M059J (cell line): ENCODE data around the gene STRADA. TPM values are rescaled to one million over a fixed set of nuclear protein-coding genes. Genes with fewer than 3 reads are reported as not detected.
A peak's percentile ranks its signal among the peaks of the same experiment; 100 is the strongest.

Experiments used
- DNase-seq: peaks from one replicate; pipeline ENCODE4 v3.0.0-alpha.2; 2012; ENCODE audit warnings: low read depth
- total RNA-seq: library from RNA; depleted of rRNA; stranded (reverse); fragments of >200 nt; shearing (Covaris generic); gene quantifications from 2 replicates; pipeline ENCODE4 v1.2.3, GENCODE V29; 2014; rRNA removed

Gene STRADA
- total RNA-seq, 1 experiment from 2014 or later: 15.2 TPM

DNA sequence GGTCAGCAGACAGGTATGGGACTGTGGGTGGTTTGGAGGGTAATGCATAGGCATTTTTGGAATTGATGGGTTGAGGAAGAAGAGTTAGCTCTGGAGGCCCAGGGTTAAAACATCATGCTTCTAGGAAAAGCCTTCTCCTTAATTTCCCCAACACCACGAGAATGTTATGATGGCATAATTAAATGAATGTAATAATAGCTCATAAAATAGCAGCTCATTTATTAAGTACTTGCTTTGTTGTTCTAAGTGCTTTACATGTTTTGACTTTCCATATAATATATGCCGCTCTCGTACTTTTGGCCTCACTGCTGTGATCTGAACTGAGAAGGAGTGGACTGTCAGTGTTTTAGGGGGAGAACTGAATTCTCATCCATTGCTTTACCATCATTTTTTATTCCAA is 56.0 kb downstream of the STRADA start:
- no peak for DNase-seq

DNA sequence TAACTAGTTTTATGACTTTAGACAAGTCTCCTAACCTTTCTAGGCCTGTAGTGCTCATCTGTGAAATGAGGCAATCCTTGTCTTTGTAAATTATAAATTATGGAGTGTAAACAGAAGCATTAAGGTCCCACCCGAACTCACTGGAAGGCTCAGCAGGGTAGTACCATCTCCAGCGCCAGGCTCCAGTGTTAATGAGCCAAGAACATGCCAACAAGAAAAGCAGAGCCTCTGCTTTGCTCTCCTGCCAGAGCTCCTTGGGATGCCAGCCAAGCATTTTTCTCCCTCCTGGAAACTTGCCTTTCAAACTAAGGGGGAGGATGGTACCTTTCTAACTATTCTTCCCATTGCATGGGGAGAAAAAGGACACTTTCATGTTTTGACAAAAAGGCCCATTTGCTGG is 56.6 kb downstream of the STRADA start:
- no peak for DNase-seq

DNA sequence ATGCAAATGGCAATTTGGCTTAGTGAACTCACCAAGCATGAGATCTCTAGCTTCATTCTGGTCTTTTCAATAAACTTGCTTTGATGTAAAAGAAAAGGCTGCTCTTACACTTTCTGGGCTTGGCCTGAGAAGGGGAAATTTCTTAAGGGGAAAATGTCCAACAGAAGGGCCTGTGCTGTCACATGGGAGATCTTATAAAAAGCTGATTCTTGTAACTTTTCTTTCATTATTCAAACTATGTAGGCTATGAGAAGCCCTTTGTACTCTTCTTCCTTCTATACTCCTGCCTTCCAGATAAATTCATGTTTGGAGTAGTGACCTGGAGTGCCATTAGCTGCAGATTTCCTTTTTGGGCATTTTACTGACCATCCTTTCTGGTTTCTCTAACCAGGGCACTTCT is 58.6 kb downstream of the STRADA start:
- DNase-seq: no peak

DNA sequence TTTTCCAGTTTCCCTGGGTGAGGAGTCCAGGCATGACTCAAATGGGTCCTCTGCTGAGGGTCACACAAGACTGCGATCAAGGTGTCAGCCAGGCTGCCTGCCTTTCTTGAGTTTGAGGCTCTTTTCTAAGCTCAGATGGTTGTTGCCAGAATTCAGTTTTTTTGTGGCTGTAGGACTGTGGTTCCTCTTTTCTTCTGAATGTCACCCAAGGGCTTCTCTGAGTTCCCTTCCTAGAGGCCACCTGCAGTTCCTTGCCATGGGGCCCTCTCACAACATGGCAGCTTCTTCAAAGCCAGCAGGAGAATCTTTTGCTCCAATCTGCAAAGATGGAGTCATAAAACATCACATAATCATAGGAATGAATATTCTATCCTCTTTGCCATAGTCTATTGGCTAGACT is 59.2 kb downstream of the STRADA start:
- no peak for DNase-seq

DNA sequence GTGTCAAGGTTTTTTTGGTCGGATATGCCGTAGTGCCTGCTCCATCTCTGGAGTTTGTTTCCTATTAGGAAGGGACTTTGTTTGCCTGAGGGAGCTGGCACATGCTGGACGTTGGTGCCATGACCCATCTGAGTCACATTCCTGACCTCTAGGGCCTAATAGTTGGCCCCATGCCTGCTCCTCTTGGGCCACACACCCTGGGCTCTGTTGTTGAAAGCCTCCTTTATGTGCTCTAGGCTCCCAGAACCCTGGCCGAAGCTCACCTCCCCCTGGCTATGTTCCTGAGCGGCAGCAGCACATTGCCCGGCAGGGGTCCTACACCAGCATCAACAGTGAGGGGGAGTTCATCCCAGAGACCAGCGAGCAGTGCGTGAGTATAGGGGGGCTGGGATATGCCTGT is 60.1 kb downstream of the STRADA start:
- DNase-seq: no peak

DNA sequence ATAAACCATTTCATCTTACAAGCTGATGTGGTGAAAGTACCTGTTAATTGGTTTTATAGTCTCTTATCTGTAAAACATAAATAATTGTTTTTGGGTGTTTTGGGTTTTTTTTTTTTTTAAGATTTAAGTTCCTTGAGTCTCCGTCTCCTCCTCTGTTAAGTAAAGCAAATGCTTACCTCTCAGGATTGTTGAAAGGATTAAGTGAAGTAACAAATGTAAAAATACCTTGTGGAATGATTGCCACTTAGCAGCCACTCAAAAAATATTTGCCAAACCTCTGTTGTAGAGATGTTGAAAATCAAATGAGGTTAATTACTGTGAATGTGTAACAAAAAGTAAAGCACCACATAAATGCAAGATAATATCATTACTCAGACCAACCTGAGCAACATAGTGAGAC is 60.9 kb downstream of the STRADA start:
- DNase-seq: no peak

DNA sequence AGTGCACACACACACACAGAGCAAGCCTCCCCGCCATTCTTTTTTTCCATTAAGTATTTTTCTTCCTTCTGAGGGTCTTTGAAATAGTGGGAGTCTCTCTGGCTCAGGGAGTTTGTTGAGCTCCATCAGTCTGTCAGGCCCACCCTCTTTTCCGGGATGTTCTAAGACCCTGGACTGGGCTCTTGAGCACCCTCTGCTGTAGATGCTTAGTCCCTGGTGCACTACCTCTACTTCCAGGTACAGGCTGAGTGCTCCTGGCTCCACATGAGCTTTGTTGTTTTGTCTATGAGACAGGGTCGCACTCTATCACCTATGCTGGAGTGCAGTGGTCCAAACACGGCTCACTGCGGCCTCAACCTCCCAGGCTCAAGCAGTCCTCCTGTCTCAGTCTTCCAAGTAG is 62.4 kb downstream of the STRADA start:
- DNase-seq: no peak

DNA sequence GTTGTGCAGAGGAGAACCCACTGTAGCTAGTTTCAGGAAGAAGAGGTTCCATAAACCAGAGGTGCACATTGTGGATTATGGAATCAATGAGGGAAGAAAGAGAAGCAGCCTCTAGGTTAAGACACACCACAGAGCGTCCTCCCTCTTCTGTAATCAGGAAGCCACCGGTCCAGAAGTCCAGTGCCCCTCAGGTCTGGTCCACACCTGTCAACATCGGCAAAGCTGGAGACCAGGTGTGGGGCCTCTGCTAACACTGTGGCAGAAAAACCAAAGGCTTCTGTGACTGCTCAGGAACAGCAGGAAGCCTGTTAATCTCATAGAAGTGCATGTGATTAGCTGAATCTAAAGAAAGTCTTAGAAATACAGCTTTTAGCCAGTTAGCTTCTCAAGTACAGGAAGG is 65.0 kb downstream of the STRADA start:
- DNase-seq: no peak

DNA sequence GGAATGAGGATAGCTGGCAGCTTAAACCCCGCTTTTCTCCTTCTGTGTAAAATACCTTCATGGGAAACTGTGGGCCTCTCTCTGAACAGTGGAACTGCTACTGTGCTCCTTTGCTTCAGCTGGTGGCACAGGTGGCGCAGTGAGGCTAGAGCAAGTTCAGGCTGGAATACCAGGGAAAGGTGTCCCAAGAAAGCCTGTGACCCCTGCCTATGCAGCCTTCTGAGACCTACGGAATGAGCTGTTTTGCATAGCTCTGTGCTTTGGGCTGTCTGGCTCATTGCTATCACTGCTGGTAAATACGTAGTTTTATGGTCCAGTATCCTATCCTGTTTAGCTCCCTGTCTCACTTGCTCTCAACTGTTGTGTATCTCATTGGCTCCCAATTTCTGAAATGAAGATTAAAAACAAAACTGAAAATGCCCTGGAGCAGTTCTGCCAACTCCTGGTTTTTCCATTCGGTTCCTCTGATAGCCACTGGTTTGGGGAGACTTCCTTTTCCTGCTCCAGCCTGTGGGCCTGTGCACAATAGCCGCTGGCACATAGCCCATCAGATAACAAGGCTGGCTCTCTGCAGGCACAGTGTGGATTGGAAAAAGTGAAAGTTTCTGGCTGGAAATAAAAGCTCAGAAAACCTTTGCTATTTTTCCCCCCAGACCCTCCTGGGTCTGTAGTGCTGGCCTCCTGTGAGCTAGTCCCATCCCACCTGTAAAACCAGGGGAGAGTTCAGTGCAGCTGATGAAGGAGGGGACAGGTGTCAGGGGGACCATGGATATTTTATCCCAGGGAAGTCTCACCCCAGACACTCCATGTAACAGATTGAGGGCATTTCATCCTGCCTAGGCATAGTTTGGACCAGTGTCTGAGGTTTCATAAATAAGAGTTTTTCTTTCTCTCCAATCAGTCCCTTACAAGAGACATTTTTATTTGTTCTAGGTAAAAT is 65.7 kb downstream of the STRADA start:
- peak; percentile 97 for DNase-seq

DNA sequence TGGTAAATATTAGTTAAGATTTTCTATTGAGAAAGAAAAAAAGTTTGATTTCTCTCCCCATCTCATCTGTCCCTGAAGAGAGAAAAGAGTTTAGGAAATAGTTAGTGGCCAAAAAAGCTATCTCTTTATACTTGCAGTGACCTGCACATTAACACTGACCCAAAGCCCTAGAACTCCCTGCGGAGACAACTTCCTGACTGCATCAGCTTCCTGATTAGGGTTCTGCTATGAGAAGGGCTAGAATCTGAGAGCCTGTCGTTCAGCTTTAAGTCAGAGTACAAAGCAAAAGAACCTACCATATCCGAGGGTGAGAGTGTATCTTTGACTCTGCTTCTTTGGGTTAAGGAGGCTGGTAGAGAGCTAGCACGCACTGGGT is 66.4 kb downstream of the STRADA start:
- DNase-seq: peak; percentile 35

DNA sequence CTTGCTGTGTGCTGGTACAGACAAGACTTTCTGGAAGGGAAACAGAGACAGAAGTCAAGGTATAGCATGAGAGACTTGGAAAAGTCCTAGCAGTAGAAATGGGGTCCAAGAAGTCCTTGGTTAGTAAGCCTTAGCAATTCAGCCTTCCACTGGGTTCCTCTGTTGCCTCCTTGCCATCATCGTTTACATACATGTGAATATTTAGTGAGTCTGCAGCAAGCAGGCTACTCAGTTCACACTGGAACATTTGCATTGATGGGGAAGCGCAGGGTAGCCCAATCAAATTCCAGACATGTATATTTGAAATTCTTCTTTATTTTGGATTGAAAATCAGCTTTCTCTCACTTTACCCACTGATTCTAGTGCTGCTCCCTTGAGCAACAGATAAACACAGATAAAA is 68.7 kb downstream of the STRADA start:
- DNase-seq: no peak

DNA sequence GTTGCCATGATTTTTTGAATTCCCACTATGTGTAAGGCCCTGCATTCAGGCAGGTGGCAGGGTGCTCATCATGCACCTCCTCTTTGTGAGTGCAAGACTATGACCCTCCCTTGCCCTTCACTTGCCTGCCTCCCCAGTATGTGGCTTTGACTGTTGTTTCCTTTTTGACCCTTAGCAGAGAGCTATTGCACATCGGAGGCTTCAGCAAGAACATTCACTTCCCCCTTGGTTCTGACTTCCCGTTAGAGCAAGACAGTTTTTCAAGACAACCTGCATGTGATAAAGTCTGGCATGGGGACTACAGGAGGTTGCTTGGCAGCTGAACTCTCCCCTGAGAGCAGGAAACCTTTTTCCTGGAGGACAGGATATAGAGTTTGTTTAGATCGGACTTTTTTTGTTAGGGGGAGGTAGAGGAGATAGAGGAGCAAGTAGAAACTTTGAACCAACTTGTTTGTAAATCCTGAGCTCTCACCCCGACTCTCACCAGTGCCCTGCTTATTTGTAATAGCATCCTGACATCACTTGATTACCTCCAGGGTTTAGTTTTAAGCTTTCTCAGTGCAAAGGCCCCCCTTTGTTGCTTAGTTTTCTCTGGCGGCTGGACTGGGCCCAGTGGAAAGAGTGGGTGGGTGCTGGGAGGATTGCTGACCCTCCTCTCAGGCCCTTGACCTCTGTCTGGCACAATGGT is 75.9 kb downstream of the STRADA start:
- DNase-seq: no peak

DNA sequence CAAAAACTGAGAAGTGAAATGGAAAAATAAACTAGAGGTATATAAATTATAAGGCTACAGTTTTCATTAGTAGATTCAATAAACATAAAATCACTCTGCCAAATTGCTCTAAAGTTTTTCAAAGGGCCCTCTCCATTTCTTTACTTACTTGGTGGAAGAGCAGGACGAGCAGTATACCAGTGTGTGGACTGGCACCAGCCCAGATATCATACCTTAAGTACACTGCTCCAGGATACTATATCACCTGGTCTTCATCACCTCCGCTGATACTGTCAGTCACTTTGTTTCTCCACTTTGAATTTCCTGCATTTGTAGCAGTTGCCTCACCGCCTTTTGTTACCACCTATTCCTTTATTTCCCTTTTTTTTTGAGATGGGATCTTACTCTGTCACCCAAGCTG is 81.7 kb downstream of the STRADA start:
- no peak for DNase-seq

DNA sequence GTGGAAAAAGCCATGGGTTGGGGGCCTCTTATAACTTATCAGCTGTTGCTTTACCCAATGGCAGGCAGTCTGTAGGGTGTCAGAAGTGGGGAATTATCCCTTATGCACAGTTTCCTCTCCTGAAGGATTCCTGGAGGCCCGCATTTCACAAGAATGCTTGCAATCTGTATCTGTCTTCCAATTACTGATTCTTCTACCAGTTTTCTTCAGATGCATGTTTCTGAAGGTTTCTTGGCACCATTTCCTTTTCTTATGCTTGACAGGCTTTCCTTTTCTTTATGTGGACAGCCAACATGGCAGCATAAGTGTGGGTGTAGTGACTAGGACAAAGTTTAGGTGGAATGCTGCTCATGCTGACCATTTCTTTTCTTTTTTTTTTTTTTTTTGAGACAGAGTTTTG is 83.2 kb downstream of the STRADA start:
- no peak for DNase-seq

DNA sequence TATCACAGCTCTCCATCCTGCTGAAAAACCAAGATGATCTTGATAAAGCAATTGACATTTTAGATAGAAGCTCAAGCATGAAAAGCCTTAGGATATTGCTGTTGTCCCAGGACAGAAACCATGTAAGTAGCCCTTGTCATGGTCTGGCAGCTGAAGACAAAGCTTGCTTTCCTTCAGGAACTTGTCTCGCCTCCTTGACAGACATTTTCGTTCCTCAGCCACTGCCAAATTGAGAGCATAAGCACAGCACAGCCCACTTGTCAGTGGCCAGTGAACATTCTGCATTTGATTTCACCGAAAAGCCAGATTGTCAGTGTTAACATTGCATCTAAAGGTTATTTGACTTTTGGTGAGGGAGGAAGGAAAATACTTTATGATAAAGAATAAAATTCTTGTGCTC is 83.8 kb downstream of the STRADA start:
- no peak for DNase-seq

DNA sequence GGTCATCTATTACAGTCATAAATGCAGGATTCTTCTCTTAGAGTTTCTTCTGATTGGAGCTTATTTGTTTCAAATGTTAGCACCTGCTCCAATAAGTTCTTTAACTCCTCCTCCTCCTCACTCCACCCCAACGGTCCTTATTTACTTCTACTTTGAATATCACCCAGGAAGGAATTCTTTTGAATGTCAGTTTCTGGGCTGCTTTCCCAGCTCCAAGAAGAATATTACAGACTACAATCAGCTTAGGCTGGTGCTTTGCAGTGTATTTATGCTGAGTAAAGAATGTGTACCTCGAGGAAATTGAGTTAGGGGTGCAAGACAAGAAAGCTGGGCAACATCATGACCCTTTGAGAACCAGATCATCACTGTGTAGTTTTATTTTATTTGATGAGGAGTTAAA is 88.5 kb downstream of the STRADA start:
- DNase-seq: no peak

Other genes starting within 250 kb of the STRADA start
- gene KCNH6, start 218.4 kb downstream of the STRADA start, total RNA-seq: not detected in 2 replicates
- gene DCAF7, start 191.3 kb downstream of the STRADA start, total RNA-seq: 34.8 and 52.9 TPM in 2 replicates
- gene TACO1, start 140.9 kb downstream of the STRADA start, total RNA-seq: 19.6 and 26.7 TPM in 2 replicates
- gene MAP3K3, start 119.4 kb downstream of the STRADA start, total RNA-seq: 15.8 and 24.0 TPM in 2 replicates
- gene LIMD2, start 41.7 kb downstream of the STRADA start, total RNA-seq: 4.3 and 6.8 TPM in 2 replicates
- 46.2 and 64.1 TPM in 2 replicates for gene CCDC47, start 31.8 kb upstream of the STRADA start, total RNA-seq
- gene DDX42, start 32.4 kb upstream of the STRADA start, total RNA-seq: 27.7 and 35.2 TPM in 2 replicates
- gene PSMC5, start 85.6 kb upstream of the STRADA start, total RNA-seq: 38.3 and 47.6 TPM in 2 replicates
- gene FTSJ3, start 85.9 kb upstream of the STRADA start, total RNA-seq: 59.4 and 98.1 TPM in 2 replicates
- 64.5 and 81.1 TPM in 2 replicates for gene SMARCD2, start 100.9 kb upstream of the STRADA start, total RNA-seq
- not detected in 2 replicates for gene CSH2, start 131.9 kb upstream of the STRADA start, total RNA-seq
- not detected in 2 replicates for gene GH2, start 140.1 kb upstream of the STRADA start, total RNA-seq
- gene CSH1, start 154.8 kb upstream of the STRADA start, total RNA-seq: not detected in 2 replicates
- gene CSHL1, start 169.5 kb upstream of the STRADA start, total RNA-seq: not detected in 2 replicates
- not detected in 2 replicates for gene GH1, start 177.0 kb upstream of the STRADA start, total RNA-seq
- gene CD79B, start 190.5 kb upstream of the STRADA start, total RNA-seq: 0.27 and 0.54 TPM in 2 replicates
- gene SCN4A, start 231.1 kb upstream of the STRADA start, total RNA-seq: not detected in 2 replicates